HG02981 (cell line): ENCODE measurements around the gene CXXC5.

Experiments used
- ATAC-seq: cut with Tn5 transposase; IDR thresholded peaks from one replicate; pipeline ENCODE4 v1.9.1; 2021; ENCODE audit warnings: mild to moderate bottlenecking, moderate library complexity; ENCODE audit not compliant: unreplicated experiment

Gene CXXC5

DNA sequence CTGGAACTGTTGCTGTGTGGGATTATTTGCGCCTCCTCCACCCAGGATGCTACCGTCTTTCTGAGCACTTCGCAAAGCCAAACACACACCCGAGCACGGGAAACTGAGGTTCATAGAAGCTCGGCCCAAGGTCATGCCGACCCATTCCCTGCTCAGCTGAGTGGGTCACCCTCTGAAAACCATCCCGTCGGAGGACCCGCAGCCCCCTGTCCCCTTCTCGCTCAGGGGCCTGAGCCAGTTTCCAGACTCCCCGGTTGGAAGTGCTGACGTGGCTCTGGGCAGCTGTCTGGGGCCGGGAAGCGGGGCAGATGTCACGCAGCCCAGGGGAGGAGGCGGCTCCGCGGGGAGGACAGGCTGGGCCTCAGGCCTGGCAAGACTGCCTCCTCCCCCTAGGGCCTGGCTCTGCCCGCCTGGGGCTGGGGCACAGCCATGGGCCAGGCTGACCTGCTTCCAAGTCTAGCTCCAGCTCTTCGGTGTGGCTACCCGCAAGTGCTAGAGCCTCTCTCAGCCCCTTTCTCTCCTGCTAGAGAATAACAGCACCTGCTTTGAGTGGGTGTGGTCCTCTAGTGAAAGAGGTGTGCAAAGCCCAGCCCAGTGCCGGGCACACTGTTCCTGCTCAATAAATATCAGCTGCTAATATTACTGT is 9.9 kb upstream of the CXXC5 start:
- no peak for ATAC-seq

DNA sequence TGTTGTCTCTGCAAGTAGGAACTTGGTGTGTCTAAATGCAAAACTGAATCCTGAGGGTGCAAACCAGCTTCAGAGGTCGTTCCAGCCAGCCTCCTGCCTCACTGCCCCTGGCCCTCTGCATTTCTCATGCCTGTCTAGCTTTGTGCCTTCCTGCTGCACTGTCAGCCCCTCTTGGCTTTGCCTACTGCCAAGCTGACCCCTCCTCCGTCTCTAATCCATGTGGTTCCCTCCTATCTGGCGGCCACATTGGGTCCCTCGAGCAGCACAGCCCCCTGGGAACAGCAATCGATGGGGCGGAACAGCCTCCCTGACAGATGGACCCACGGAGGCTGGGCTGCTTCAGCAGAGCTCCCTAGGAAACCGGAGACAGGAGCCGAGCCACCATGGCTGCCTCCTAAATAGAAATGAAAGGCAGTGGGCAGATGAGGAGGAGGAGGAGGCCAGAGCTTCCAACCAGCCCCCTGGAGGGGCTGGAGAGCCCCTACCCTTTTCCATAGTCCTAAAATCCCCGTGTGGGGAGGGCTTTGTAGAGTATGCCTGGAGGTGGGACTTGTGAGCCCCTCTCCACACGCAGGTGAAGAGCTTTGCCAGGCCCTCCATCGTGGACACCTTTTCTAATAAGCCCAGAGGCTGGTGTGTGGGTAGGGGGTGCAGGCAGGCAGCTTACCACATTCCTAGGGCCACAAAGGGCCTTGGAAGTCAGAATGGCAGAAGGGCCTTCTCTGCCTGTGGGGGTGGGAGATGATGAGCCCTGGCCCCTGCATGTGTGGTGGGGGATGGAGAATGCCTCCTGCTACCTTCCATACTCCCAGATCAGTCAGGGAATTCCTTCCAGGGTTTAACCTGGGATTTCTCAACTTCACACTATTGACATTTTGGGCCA is 9.2 kb upstream of the CXXC5 start:
- ATAC-seq: no peak

DNA sequence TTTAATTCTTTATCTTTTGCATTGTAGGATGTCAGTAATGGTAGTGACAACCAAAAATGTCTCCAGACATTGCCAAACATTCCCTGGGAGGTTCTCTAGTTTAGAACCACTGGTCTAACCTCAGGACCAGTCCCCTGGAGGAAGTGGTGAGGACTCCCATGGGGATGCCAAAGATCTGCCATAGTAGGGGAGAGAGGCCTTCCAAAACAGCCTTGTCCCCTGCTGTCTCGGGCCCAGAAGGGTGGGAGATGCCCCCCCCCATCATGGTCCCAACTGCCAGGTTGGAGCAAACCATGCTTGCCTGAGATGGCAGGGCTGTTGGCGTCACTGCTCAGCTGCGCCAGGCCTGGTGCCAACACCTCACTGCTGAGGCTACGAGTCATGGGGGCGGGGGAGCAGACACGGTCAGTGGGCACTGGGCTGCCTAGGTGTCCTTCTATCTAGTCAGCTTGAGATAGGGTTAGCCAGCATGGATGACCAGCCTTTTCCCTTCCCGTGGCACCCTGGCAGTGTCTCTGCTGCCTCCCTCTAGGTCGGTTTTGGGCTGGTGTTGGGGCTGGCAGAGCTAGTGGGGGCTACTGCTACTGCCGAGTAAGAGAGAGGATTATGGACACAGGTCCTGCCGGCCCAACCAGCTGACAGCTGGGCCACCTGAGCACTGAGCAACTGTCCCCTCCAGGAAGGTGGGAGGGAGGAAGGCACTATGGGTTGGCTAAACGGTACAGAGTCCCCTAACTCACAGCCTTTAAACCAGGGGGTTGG is 8.3 kb upstream of the CXXC5 start:
- no peak for ATAC-seq

DNA sequence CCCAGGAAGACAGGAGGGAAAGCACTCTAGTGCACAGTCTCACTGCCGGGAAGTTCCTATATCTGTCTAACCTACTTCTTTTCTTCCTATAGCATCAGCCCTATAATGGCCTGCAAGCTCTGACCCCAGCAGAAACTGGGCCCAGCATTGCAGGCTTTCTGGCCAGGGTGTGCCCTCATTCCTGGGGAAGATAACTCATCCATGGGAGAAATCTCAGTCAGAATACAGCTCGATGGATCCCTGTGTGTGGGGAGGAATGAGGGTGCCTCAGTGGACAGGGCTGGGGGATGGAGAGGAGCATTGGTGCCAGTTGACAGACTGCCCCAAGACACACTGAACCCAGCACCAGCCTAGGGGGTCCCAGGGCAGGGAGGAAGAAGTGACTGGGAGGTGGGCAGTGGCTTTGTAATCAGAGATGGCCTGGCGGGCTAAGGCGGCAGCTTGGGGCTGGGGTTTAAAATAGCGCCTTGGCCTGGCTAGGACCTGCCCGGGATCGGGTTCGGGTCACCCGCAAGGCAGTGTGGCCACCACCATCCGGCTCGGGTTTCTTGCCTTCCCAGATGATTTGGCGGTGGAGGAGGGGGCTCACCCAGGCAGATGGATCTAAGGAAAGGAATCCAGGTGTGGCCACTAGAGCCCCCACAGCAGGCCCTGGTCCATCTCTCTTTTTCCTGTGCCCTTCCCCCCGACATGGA is 7.6 kb upstream of the CXXC5 start:
- no peak for ATAC-seq

DNA sequence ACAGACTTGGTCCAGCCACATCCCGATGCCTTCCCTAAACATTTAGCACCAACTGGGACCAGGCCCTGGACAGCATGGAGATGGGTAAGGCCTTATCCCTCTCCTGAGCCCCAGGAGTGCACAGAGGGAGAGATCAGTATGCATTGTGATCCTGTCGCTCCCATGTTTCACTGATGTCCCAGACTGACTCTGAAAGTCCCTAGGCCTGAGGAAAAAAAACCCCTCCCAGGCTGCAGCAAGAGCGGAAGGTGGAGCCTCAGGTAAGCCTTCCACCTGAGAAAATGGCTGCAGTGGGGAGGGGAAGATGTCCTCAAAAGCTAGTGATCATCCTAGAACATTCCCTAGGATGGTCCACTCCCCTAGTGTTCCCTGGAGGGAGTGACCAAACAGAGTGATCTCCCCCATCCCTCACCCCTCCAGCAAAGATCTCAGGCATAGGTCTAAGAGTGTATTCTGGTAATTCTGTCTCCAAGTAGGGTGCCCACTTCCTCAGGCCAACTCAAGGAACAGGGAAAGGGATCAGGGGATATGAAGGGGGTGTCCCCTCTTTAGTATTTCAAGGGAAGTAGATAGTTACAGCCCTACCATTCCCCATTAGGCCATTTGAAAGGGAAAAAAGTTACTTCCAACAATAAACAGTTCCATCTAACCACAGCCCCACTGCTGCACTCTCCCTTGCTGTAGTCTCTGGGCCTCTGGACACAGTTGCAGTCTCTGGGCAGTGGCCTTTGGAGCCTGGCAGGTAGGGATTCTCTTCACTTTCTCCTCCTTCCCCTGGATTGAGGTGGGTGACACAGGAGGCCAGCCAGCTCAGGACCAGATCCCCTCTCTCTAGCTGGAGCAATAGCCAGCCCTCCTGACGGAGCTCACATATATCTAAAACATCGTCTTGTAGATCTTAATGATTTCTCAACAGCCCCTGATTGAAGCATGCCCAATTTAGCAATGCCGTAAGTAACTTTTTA is 6.8 kb upstream of the CXXC5 start:
- no peak for ATAC-seq

DNA sequence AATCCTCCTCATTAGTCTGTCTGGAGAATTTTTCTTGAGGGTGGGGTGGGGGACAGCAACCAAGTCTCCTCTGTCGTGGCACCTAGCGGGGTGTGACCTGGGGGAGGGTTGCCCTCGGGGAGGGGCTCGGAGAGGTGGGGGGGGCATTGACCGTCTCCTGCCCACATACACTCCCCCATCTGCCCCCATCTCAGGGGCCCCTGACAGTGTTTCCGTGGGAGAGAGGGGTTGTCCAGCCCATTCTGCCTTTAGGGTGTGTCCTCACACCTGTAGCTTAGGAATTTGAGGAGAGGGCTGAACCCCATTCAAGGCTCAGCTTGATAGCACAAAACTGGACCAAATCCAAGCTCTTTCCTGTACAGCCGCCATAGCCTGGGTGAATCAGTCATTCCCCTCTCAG is 5.9 kb upstream of the CXXC5 start:
- ATAC-seq: no peak

DNA sequence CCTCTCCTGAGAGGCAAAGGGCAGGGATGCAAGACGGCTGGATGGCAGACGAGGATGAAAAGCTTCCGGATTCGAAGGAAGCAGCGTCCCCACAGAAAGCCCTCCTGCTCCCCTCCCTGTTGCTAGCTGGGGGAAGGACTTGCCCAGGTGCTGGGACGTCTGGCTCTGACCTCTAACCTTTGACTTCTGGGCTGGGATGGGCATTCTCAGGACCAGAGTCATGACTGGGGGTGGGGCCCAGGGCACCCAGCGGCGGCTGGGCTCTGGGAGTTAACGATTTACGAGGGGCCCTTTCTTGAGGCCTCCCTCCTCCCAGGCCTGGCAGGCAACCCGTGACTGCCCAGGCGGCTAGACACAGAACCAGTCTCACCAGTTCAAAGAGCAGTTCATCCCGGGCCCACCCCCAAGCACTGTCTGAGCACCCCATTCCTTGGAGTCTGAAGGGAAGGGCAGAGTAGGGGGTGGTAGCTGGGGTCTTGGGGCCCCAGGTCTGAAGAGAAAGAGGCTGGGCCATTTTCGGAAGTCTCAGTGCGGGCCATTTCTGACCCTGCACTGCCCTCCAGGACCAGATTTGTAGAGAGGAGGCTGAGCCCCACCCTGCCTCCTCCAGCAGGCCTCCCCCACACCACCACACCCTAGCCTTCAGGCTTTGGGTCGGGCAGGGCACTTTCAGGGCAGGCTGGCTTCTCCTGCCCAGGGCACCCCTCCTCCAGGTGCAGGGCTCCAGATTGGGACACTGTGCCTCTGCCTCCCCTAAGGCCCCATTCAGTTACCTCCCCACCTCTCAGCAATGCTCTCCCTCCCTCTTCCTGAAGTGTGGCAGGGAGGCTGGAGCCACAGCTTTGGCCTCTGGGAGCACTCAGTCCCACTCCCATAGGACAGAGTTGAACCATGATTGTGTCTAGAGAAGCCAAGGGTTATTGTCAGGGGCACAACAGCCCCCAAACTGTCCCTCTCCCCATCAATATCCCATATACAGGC is 5.0 kb upstream of the CXXC5 start:
- ATAC-seq: no peak

DNA sequence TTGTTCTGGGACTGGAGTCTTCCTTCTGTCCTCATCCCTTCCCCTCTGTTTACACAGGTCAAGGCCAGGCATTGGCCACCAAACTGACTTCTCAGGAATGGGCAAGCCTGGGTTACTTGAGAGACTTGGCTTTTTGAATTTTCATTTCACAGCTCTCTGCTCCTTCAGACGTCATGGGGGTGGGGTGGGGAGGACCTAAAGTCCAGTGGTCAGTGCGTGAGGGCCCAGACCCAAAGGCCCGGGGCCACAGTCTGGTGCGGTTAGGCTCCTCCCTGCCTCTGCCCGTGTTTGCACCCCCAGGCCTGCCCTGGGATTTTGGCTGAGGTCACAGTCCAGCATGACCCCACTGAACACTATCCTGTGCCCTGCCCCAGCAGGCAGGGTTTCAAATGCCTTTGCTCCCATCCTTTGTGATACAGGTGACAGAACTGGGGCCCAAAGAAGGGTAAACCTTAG is 4.1 kb upstream of the CXXC5 start:
- no peak for ATAC-seq

DNA sequence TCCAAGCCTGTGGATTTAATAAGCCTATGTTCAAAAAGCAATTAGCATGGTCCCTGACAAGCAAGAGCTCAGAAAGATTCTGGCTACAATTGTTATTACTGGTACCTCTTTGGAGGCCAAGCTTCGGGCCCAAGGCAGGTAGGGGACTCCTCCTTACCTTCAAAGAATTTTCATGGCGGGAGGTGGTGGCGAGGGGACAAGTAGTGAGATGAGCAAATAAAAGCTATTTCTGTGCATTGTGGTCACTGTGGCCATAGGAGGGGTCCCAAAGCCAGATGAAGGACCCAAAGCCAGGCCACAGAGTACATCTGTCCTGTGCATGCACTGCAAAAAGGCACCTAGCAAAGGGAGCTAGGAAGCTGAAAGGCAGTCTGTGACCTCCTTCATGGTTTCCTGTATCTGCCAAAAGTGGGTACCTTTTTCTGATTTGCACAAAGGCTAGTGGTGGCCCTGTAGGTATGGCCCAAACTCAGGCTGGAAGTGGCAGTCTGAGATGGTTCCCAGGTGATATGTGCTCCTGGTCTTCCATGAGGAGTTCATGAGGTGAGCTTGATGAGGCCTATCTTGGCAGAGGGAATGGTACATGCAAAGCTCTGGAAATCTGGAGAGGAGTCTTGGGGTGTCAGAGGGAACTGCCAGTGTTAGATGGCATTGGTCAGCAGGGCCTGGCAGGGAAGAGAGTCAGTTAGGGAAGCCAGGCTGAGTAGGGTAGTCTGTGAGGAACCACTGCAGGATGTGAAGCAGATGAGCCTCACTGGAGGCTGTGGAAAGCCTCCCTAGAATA is 3.3 kb upstream of the CXXC5 start:
- no peak for ATAC-seq

DNA sequence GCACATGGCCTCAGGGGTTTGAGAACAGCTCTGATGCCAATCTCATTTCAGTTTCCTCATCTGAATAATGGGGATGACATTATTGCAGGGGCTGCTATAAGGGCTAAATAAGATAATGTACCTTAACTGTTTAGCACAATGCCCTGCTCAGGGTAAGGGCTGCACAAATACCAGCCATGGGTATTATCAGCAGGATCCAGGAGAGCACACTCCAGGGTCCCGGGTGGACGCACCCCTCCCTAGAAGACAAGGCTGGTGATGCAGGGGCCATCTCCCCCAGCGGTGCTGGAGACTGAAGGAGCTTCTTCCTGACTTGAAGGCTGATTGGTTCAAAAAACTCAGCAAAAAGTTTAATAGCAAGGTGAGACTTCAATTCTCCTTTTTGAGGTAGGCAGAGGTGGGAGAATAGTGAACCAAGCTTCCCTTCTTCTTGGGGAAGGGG is 2.7 kb upstream of the CXXC5 start:
- no peak for ATAC-seq

DNA sequence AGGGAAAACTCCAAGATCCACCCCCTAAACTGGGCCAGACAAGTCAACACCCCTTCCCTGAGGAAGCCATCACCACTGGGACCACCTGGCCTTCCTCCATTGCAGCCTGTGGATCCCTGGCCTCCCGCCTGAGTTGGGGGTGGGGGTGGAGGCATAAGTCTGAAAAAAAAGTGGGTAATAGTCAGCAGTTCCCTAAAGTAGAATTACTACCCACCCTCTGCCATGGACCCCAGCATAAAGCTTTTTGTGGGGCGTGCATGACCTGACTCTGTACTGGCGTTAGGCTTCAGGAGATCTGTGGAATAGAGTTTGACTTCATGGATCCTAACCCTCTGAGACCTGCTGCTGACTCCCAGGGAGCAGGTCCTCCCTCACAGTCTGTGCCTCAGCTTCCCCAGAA is 2.0 kb upstream of the CXXC5 start:
- ATAC-seq: no peak

DNA sequence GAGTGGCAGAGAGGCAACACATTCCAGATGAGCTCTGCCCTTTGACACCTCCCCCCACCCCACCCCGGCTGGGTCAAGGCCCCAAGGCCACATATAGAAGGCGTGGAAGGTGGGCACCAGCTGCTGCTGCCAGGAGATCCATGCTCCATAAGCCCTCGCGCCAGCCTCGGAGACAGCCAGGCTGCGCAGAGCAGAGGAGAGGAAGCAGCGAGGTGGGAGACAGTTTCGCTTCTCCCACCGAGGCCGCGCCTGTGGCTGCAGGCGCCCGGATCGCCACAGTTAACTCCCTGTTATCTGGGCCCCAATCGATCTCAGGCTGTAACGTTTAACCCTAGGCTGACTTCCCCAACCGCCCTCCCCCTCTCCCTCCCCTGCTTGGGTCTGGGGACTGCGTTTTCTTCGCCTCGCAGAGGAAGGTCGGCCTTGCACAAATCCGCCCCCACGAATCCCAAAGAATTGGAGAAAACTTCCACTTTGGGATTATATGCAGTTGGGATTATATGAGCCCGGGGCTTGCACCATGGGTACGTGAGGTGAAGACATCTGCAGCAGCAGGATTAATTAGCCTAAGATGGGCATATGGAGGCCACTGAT is 1.1 kb upstream of the CXXC5 start:
- ATAC-seq: no peak

DNA sequence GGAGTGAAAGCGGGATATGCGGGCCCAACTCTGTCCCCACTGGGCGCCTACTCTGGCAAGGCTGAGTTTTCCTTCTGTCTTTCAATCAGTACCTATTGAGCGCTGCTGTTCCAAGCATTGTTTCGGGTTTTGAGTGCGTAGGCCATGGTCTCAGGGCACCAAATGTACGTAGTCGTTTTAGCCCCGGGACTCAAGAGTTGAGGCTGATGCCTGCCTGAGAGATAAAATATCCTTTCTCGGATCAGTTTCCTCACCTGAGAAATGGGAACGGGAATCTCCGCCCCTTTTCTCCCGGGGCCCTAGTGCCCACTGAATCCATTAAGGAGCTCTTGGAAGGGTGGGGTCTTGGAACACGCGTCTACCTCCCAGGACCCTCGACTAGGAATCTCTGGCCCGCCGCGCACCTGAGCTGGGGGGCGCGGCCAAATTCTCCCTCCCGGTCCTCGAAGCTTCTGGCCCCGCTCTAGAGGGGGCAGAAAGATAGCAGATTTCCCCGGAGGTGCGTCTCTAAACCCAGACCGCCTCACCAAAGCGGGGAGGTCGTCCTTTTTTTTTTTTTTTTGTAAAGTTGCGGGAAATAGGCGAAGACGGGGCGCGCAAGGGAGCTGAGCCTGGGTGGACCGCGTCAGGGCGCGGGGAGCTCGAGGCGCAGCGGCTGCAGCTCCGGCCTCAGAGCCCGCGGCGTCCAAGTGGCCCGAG is 494 bp upstream of the CXXC5 start:
- ATAC-seq: no peak

DNA sequence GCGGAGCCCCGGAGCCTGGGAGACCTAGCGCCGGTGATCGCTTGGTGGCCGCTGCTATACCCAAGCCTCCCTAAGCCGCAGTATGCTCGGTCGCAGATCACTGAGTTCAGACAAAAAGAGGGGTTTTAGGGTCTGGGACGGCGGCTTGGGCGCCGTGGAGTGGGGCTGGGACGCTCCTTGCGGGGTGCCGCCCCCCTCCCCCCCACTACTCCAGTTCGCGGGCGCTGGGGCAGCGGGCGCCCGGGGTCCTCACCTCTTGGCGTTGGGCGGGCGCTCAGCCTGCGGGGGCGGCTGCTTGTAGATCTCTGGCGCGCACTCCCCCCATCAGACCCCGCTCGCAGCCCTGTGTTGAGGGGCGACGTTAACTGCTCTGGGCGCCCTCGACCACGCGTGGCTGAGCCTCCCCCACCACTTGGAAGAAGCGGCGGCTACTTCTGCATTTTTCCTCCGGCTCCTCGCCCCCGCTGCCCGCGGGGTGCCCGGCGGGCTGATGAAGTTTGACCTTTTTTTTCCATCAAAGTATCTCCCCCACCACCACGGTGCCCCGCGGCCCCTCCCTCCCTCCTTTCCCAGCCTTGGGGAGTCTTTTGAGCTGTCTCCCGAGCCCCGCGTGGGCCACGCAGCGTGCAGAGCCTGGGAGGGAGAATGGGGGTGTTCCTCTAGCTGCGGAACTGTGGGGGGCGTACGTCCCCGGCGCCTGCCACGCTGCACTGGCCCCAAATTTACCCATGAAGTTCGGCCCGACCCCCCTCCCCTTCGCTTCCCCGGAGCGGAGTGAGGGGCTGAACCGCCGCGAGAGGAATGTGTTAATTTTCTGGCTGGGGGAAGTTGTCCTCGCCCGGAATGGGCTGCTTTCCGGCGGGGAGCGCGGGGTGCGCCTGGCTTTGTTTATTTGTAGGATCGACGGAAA is 1.2 kb downstream of the CXXC5 start:
- no peak for ATAC-seq

DNA sequence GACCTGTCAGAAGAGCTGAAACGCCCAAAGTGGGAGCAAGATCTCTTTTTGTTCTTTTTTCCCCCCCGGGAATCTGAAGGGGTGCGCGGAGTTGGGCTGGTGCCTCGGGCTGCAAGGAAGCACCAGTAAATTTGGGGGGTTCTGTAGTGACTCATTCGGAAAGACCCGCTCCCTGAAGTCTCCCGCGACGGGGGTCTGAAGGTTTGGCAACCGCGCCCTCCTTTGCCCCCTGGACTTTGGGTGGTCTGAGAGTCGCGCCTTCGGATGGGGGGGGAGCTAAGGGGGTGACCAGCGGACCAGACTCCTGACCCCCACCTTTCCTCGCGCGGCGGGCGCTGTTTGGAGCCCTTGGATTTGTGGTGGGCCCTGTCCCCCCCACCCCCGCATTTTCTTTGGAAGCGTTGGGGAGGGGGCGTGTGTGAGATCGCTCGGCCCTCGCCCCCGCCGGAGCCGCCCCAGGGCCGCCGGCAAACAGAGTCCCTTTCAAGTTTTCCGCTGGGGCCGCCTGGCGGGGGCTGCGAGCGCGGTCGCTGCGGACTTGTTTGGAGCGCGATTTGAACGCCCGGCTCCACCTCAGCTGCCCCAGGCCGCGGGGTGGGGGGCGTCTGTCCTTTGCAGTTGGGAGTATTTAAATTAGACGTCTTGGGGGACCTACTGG is 2.0 kb downstream of the CXXC5 start:
- no peak for ATAC-seq
